H1 (cell line): ENCODE measurements around the gene SLN. TPM values are rescaled to one million over a fixed set of nuclear protein-coding genes. Genes with fewer than 3 reads are reported as not detected.

Experiments used
- CTCF ChIA-PET: fragments of 300-600 bp; sonication (Branson Sonifier 250); formaldehyde crosslinking; loops from one replicate; lab custom pipeline; 2021; ENCODE audit not compliant: partially characterized antibody; lab: Charles Lee
- POLR2A ChIA-PET: fragments of 300-600 bp; sonication (Branson Sonifier 250); formaldehyde crosslinking; loops from one replicate; lab custom pipeline; 2021; ENCODE audit warnings: inconsistent platforms; ENCODE audit not compliant: partially characterized antibody; lab: Charles Lee
- DNase-seq, 2 experiments: peaks; one replicate each; pipeline versions ENCODE4 v3.0.0 to v3.0.0-alpha.2; 2010 to 2022; ENCODE audit warnings: low spot score in 2 of 2, low read depth in 1 of 2, mixed read lengths in 1 of 2
- FAIRE-seq: peaks from 2 replicates; lab custom pipeline; 2011; peaks lifted over from hg19 to GRCh38; lab: Jason Lieb, UNC
- H2AFZ ChIP-seq: 2 replicates; pipeline ENCODE4 v1.8.1; 2012; ENCODE audit warnings: low read length, inconsistent platforms
- H2AK5ac ChIP-seq: 2 replicates; pipeline ENCODE4 v1.6.1; 2013; ENCODE audit warnings: low read depth, low read length
- H2BK120ac ChIP-seq: replicated peaks from 2 replicates; pipeline ENCODE3; 2013; ENCODE audit warnings: low read depth, low read length, inconsistent platforms
- H2BK12ac ChIP-seq: 2 replicates; pipeline ENCODE4 v1.6.1; 2013; ENCODE audit warnings: low read depth, low read length
- H2BK15ac ChIP-seq: 2 replicates; pipeline ENCODE4 v1.6.1; 2013; ENCODE audit warnings: low read length
- H2BK20ac ChIP-seq: 2 replicates; pipeline ENCODE4 v1.6.1; 2013; ENCODE audit warnings: low read length
- H2BK5ac ChIP-seq: 2 replicates; pipeline ENCODE4 v1.6.1; 2013; ENCODE audit warnings: low read depth, low read length
- H3K14ac ChIP-seq: 2 replicates; pipeline ENCODE4 v1.6.1; 2013; ENCODE audit warnings: inconsistent platforms; ENCODE audit not compliant: insufficient read length
- H3K18ac ChIP-seq: 2 replicates; pipeline ENCODE4 v1.6.1; 2013; ENCODE audit warnings: low read length; ENCODE audit errors: extremely low read depth
- H3K23ac ChIP-seq: 2 replicates; pipeline ENCODE4 v1.6.1; 2013; ENCODE audit warnings: inconsistent platforms; ENCODE audit not compliant: insufficient read length
- H3K23me2 ChIP-seq: 2 replicates; pipeline ENCODE4 v1.6.1; 2013; ENCODE audit warnings: low read depth, low read length
- H3K27ac ChIP-seq: 2 replicates; pipeline ENCODE4 v1.6.1; 2011; ENCODE audit warnings: low read depth, low read length, inconsistent platforms
- H3K27me3 ChIP-seq, 4 experiments: replicated peaks in 1 of 4; 1 replicate in 1 of 4; 2 replicates in 3 of 4; pipeline versions ENCODE4 v1.6.1 to v1.8.1; 2011 to 2013; ENCODE audit warnings: low read length in 3 of 4, mild to moderate bottlenecking in 3 of 4, inconsistent platforms in 2 of 4, mixed read lengths in 2 of 4, moderate library complexity in 1 of 4; ENCODE audit not compliant: control insufficient read depth in 3 of 4, insufficient read depth in 3 of 4; ENCODE audit errors: extremely low read depth in 1 of 4
- H3K36me3 ChIP-seq, 4 experiments: 2 replicates each; pipeline versions ENCODE4 v1.6.1 to v1.8.1; 2011 to 2013; ENCODE audit warnings: mild to moderate bottlenecking in 4 of 4, low read length in 3 of 4, moderate library complexity in 2 of 4, control low read depth in 1 of 4, inconsistent platforms in 1 of 4; ENCODE audit not compliant: insufficient read depth in 4 of 4, control insufficient read depth in 2 of 4
- H3K4ac ChIP-seq: replicated peaks from 2 replicates; pipeline ENCODE3; 2013; ENCODE audit warnings: low read length, low read depth, mixed read lengths, inconsistent platforms; ENCODE audit not compliant: insufficient read length
- H3K4me1 ChIP-seq, 4 experiments: replicated peaks in 1 of 4; 1 replicate in 1 of 4; 2 replicates in 3 of 4; pipeline versions ENCODE4 v1.6.1 to v1.8.1; 2011 to 2013; ENCODE audit warnings: low read length in 3 of 4, inconsistent platforms in 2 of 4, mixed read lengths in 1 of 4; ENCODE audit not compliant: insufficient read depth in 4 of 4, control insufficient read depth in 3 of 4
- H3K4me2 ChIP-seq, 2 experiments: 2 replicates each; pipeline versions ENCODE4 v1.6.1 to v1.8.1; 2011 to 2013; ENCODE audit warnings: low read depth in 2 of 2, low read length in 2 of 2, control low read depth in 1 of 2, inconsistent platforms in 1 of 2, mild to moderate bottlenecking in 1 of 2; ENCODE audit not compliant: insufficient read depth in 1 of 2
- H3K4me3 ChIP-seq, 4 experiments: fragments of 200-600, 300-600 bp in 1 of 4; sonication (generic), shearing (Covaris generic), sonication (Bioruptor Twin) in 1 of 4; 2 replicates each; pipeline versions ENCODE4 v1.5.1 to v1.8.1; 2011 to 2016; ENCODE audit warnings: low read length in 4 of 4, low read depth in 3 of 4, control low read depth in 2 of 4, inconsistent platforms in 2 of 4, mild to moderate bottlenecking in 2 of 4, mixed read lengths in 1 of 4, moderate library complexity in 1 of 4; ENCODE audit not compliant: insufficient read depth in 2 of 4; ENCODE audit errors: extremely low read depth in 1 of 4
- H3K56ac ChIP-seq: replicated peaks from 2 replicates; pipeline ENCODE3; 2013; ENCODE audit warnings: low read depth, mild to moderate bottlenecking, mixed read lengths, low read length, inconsistent platforms; ENCODE audit not compliant: insufficient read length
- H3K79me1 ChIP-seq: 2 replicates; pipeline ENCODE4 v1.6.1; 2013; ENCODE audit warnings: low read depth, low read length, control low read depth
- H3K79me2 ChIP-seq, 2 experiments: 2 replicates each; pipeline versions ENCODE4 v1.6.1 to v1.8.1; 2012 to 2013; ENCODE audit warnings: low read length in 2 of 2, mild to moderate bottlenecking in 2 of 2, inconsistent platforms in 1 of 2; ENCODE audit not compliant: insufficient read depth in 2 of 2, control insufficient read depth in 1 of 2
- H3K9ac ChIP-seq, 4 experiments: replicated peaks in 1 of 4; 1 replicate in 1 of 4; 2 replicates in 3 of 4; pipeline versions ENCODE4 v1.6.1 to v1.8.1; 2011 to 2013; ENCODE audit warnings: low read depth in 3 of 4, low read length in 3 of 4, control low read depth in 2 of 4, mild to moderate bottlenecking in 2 of 4, moderate library complexity in 2 of 4, inconsistent platforms in 1 of 4; ENCODE audit errors: extremely low read depth in 1 of 4
- H3K9me3 ChIP-seq, 2 experiments: 2 replicates each; pipeline versions ENCODE4 v1.6.1 to v1.8.1; 2012 to 2013; ENCODE audit warnings: mild to moderate bottlenecking in 2 of 2, moderate library complexity in 2 of 2, control low read depth in 1 of 2, inconsistent platforms in 1 of 2, low read depth in 1 of 2, low read length in 1 of 2, mixed read lengths in 1 of 2; ENCODE audit not compliant: insufficient read depth in 2 of 2
- H4K20me1 ChIP-seq, 2 experiments: replicated peaks in 1 of 2; 2 replicates each; pipeline versions ENCODE3 to v1.8.1; 2011 to 2013; ENCODE audit warnings: inconsistent platforms in 2 of 2, low read length in 2 of 2, mild to moderate bottlenecking in 1 of 2; ENCODE audit not compliant: insufficient read depth in 2 of 2, control insufficient read depth in 1 of 2
- H4K5ac ChIP-seq: 2 replicates; pipeline ENCODE4 v1.6.1; 2013; ENCODE audit warnings: low read length, low read depth, mixed read lengths, inconsistent platforms; ENCODE audit not compliant: insufficient read length
- H4K8ac ChIP-seq: 2 replicates; pipeline ENCODE4 v1.8.0; 2013; ENCODE audit warnings: mild to moderate bottlenecking, moderate library complexity, low read length, inconsistent platforms; ENCODE audit not compliant: insufficient read depth; ENCODE audit errors: extremely low read depth
- H4K91ac ChIP-seq: replicated peaks from 2 replicates; pipeline ENCODE3; 2013; ENCODE audit warnings: low read length, mixed read lengths, inconsistent platforms; ENCODE audit not compliant: insufficient read length
- POU5F1 ChIP-seq: IDR thresholded peaks from 2 replicates; pipeline ENCODE4 v1.6.1; 2011; ENCODE audit warnings: low read depth, mild to moderate bottlenecking, low read length, moderate library complexity
- TCF12 ChIP-seq: IDR thresholded peaks from 2 replicates; pipeline ENCODE4 v1.6.1; 2011; ENCODE audit warnings: low read depth, mild to moderate bottlenecking, low read length
- WGBS, 2 experiments: shearing (Covaris generic) in 1 of 2; methylation state at CpG; one replicate each; pipeline versions ENCODE4 v1.1.6 to v1.1.7; 2013 to 2015; ENCODE audit warnings: low lambda C conversion rate in 2 of 2, mixed read lengths in 2 of 2, inconsistent platforms in 1 of 2, low coverage in 1 of 2, missing lambda C conversion rate in 1 of 2; ENCODE audit not compliant: insufficient replicate concordance in 2 of 2, insufficient coverage in 1 of 2, insufficient read length in 1 of 2; ENCODE audit errors: extremely low coverage in 1 of 2, missing lambda C conversion rate in 1 of 2; 5-methylcytosine and 5-hydroxymethylcytosine counted together
- polyA plus RNA-seq, 7 experiments: library from polyadenylated mRNA; depleted of rRNA in 3 of 7; stranded (reverse) in 5 of 7; unstranded in 2 of 7; fragments of >200 nt in 5 of 7; fragments of 200-250 nt in 2 of 7; gene quantifications; 1 replicate in 5 of 7; 2 replicates in 1 of 7; 4 replicates in 1 of 7; pipeline versions ENCODE4 v1.2.1 to v1.2.3, GENCODE V29; 2011 to 2013; ENCODE audit warnings: missing spikeins in 2 of 7, mixed read lengths in 2 of 7
- total RNA-seq: library from RNA; stranded (reverse); fragmentation: NEBNext Ultra II Directional; extraction: Animal tissue kit (Norgen Biotek cat#: 25700); gene quantifications from 2 replicates; pipeline ENCODE4 v1.2.1, GENCODE V29; 2021

The SLN gene
- total and polyA plus RNA-seq, 2 of the 8 experiments (the other 6 are each of a cell fraction or from before 2014, with no cell fraction given), result not detected

- POLR2A ChIA-PET, result no interaction called here
- Histone ChIP-seq H2BK5ac (no peak overlapping the region), H2BK20ac (no peak overlapping the region), H4K91ac (no peak overlapping the region), H3K4me1 (peaks cover 0 to 12% (median 2%) of the 10 kb centered on the region in 4 experiments; a peak in 3 of 7 replicates), H3K4me2 (peak overlapping the region in 1 of 2 experiments; percentile 13; a peak in 2 of 4 replicates), H2BK12ac (no peak overlapping the region; the same call in 1 of the 2 replicates), H2AFZ (no peak overlapping the region), H3K14ac (no peak overlapping the region), H3K23ac (no peak overlapping the region), H3K27ac (no peak overlapping the region), H3K23me2 (no peaks in the 10 kb centered on the region), H3K27me3 (no peaks in the 10 kb centered on the region; a peak in 1 of 7 replicates), H2BK15ac (peak overlapping the region; percentile 75; the same call in 1 of the 2 replicates), H4K8ac (no peak overlapping the region), H3K79me1 (no peaks in the 10 kb centered on the region), H4K5ac (no peak overlapping the region), H3K79me2 (no peaks in the 10 kb centered on the region), H3K36me3 (no peaks in the 10 kb centered on the region), H4K20me1 (no peaks in the 10 kb centered on the region), H3K18ac (no peak overlapping the region), H3K4me3 (no peak overlapping the region; a peak in 1 of 8 replicates), H2AK5ac (no peak overlapping the region; the same call in 1 of the 2 replicates), H3K56ac (no peak overlapping the region), H3K4ac (no peak overlapping the region), H3K9me3 (no peaks in the 10 kb centered on the region), H3K9ac (no peak overlapping the region), H2BK120ac (no peak overlapping the region)
- 51% methylated on average over 4 of the region's 4 CpGs; no CpG with 5 or more reads in 1 of the 2 experiments for WGBS, 2 experiments
- peak; percentile 66 for FAIRE-seq
- DNase-seq, result peak in 1 of 2 experiments; percentile 17
- CTCF ChIA-PET, result interaction anchor here (0.6 to 2.1 kb wide), 3 partner anchors 9 to 132 kb away, joined by 3 to 14 read pairs (median 3); no protein-coding TSS in a partner anchor
- no peak for TF ChIP-seq TCF12
- 0 out of 2 replicates have a peak, but pooled peaks have one; percentile 5 for TF ChIP-seq POU5F1
Measured at GRCh38 chr11:107707807-107708206, 4.0 kb downstream of the SLN start.
